Raji (cell line): ENCODE results near the gene POLR3H.

Experiments
- POLR2A ChIP-seq: IDR thresholded peaks from 2 replicates; pipeline ENCODE4 v1.6.1; 2011; ENCODE audit warnings: low read depth, low read length, control low read depth; ENCODE audit not compliant: insufficient read depth

POLR3H gene

GRCh38 chr22:41544671-41545476 lies 604 bp upstream of the POLR3H start:
- TF ChIP-seq POLR2A = no peak; the same call in 1 of the 2 replicates

- TF ChIP-seq POLR2A = no peak
Observed at GRCh38 chr22:41542224-41542623, 2.0 kb downstream of the POLR3H start.

GRCh38 chr22:41541484-41541883 lies 2.8 kb downstream of the POLR3H start:
- no peak for TF ChIP-seq POLR2A

- TF ChIP-seq POLR2A = no peak
Observed at GRCh38 chr22:41540365-41540764, 3.9 kb downstream of the POLR3H start.

GRCh38 chr22:41540006-41540315 lies 4.3 kb downstream of the POLR3H start:
- no peak for TF ChIP-seq POLR2A

- no peak for TF ChIP-seq POLR2A
Observed at GRCh38 chr22:41539146-41540005, 4.9 kb downstream of the POLR3H start.

- TF ChIP-seq POLR2A = no peak
Observed at GRCh38 chr22:41538583-41538982, 5.7 kb downstream of the POLR3H start.

- TF ChIP-seq POLR2A = no peak
Observed at GRCh38 chr22:41537203-41537602, 7.1 kb downstream of the POLR3H start.

- no peak for TF ChIP-seq POLR2A
Observed at GRCh38 chr22:41535244-41535643, 9.0 kb downstream of the POLR3H start.

GRCh38 chr22:41534219-41534618 lies 10.1 kb downstream of the POLR3H start:
- TF ChIP-seq POLR2A = no peak

GRCh38 chr22:41532908-41533825 lies 11.1 kb downstream of the POLR3H start:
- no peak for TF ChIP-seq POLR2A

- TF ChIP-seq POLR2A = no peak
Observed at GRCh38 chr22:41531715-41532477, 12.4 kb downstream of the POLR3H start.

GRCh38 chr22:41530890-41531714 lies 13.2 kb downstream of the POLR3H start:
- TF ChIP-seq POLR2A = no peak
